ENCODE measurements around the gene MEP1B.
"Not testable (repeated sequence)": the region's sequence is repeated elsewhere in the genome, so short reads cannot be mapped to it uniquely, and the experiment has no call there.

The MEP1B gene

GRCh38 chr18:32209685-32210445 lies 20.0 kb downstream of the MEP1B start:
- no peak for DNase-seq (ENCODE audit: low read depth)

DNA sequence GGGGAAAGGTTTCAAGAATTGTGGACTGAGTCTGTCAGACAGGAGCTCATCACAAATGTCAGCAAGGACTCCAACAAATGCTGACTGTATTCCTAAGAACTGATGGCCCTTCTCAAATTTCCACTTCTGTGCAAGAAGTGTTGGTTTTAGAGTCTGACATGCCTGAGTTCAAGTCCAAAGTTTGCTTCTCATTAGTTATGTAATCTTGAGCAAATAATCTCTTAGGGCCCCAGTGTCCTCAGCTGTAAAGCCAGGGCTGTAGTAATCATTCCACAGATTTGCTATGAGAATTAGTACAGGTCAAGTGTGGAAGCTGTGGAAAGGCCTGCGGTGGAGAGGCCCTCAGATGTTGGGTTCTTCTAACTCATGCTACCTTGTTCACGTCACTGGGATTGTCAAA lies 23.9 kb downstream of the MEP1B start:
- no peak for DNase-seq (ENCODE audit: low read depth)

DNA sequence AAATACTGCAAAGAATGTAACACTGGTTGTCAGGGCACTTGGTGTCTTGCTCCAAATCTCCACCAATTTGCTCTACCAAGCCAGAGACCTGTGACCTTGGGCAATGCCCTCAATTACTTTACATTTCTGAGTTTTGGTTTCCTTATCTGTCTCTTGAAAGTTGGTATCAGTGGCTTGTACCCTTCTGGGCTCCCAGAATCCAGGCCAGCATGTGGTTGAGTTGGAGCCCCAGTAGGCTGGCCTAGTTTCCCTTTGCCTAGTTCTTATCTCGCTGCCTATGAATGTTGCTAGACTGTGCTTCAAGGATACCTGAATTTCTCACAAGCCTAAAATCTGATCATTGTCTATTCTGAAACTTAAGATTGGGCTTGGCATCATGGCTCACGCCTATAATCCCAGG lies 26.6 kb downstream of the MEP1B start:
- DNase-seq (ENCODE audit: low read depth), result no peak

- no peak for DNase-seq (ENCODE audit: low read depth)
Observed at GRCh38 chr18:32219431-32220018, 29.7 kb downstream of the MEP1B start.

GRCh38 chr18:32233348-32233747 lies 43.5 kb downstream of the MEP1B start:
- not testable (repeated sequence) for DNase-seq (ENCODE audit: low read depth)

DNA sequence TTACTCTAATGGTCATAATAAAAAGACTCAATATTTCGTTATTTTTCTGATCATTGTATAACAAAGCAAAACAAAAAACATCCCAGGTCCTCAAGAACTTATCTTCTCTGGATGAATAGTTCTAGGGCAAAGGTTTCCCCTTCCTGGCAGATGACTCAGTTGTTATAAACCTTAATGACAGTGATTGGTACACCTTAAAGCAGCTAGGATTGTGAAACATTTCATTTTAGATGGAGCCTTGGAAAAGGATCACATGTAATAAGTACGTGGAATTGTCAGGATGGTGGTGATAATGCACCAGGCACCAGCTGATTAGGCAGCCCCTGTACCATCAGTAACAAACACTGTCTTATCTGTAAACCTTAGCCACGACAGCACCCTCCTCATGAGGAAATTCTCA lies 47.2 kb downstream of the MEP1B start:
- DNase-seq (ENCODE audit: low read depth), result no peak

- DNase-seq (ENCODE audit: low read depth), result no peak
Observed at GRCh38 chr18:32238635-32239268, 48.9 kb downstream of the MEP1B start.

DNA sequence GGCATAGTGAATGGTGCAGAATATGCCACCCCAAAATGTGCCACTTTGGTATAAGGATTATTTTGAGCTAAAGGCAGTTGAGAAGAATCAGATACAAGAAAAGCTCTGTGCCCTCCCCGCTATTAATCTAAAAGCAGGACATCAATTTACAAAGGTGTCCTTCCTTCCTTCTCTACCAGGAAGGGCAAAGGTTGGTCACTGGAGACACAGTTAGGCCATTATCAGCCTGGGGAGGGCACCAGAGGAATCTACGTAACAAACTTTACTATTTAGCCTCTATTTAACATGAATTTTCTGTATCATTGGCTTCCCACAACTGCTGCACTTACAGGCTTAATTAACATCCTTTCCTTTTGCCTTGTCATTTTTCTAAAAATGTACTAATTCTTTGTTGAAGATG lies 52.6 kb downstream of the MEP1B start:
- DNase-seq (ENCODE audit: low read depth), result no peak

DNA sequence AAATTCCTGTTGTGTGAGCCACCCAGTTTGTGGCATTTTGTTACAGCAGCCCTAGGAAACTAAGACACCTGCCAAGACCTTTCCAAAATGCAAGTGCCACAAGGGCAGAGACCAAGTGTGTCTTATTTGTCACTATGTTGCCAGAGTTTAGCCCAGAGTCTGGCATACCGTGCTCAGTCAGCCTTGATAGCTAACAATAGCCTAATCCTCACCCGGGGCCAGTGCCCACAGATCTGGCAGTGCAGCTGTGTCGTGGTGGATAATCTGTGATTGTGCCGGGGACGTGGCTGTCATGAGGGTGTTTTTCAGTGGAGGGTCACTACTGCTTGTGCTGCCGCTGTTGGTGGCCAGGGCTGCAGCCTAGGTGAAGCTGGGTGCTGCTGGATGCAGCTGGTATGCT lies 53.5 kb downstream of the MEP1B start:
- DNase-seq (ENCODE audit: low read depth), result no peak

GRCh38 chr18:32244881-32245280 lies 55.0 kb downstream of the MEP1B start:
- no peak for DNase-seq (ENCODE audit: low read depth)

- DNase-seq (ENCODE audit: low read depth), result no peak
Observed at GRCh38 chr18:32249147-32249929, 59.5 kb downstream of the MEP1B start.

GRCh38 chr18:32251466-32251865 lies 61.6 kb downstream of the MEP1B start:
- no peak for DNase-seq (ENCODE audit: low read depth)

GRCh38 chr18:32252141-32252860 lies 62.5 kb downstream of the MEP1B start:
- DNase-seq (ENCODE audit: low read depth), result no peak

DNA sequence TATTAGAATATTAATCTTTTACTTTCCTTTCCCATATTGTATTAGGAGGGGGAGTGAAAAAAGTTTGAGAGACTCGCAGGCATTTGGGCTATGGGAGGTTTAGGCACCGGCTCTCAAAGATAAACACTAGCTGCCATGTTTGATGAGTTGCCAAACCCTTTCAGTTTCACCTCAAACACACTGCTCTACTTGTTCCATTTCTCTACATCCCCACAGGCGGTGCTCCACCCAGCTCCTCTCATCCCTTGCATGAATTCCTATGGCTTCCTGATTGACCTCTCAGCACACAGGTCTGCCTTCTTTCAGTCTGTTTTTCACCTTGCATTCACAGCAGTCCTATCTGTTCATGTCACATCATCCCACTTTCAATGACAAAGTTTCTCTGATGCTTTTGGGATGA lies 65.7 kb downstream of the MEP1B start:
- DNase-seq (ENCODE audit: low read depth), result no peak

GRCh38 chr18:32257084-32257785 lies 67.4 kb downstream of the MEP1B start:
- DNase-seq (ENCODE audit: low read depth), result no peak

GRCh38 chr18:32258148-32258547 lies 68.3 kb downstream of the MEP1B start:
- no peak for DNase-seq (ENCODE audit: low read depth)

- no peak for DNase-seq (ENCODE audit: low read depth)
Observed at GRCh38 chr18:32258558-32259204, 68.8 kb downstream of the MEP1B start.

DNA sequence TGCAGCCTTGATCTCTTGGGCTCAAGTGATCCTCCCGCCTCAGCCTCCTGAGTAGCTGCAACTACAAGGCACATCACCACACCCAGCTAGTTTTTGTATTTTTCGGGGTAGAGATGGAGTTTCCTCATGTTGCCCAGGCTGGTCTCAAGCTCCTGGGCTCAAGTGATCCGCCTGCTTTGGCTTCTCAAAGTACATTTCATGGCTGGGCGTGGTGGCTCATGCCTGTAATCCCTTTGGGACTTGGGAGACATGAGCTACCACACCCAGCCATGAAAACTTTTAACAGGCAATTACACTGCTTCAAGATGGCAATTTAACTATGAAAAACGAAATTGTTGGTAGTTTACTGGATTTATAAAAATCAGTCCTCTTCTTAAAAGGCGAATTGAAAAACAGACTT lies 69.7 kb downstream of the MEP1B start:
- DNase-seq (ENCODE audit: low read depth), result no peak

DNA sequence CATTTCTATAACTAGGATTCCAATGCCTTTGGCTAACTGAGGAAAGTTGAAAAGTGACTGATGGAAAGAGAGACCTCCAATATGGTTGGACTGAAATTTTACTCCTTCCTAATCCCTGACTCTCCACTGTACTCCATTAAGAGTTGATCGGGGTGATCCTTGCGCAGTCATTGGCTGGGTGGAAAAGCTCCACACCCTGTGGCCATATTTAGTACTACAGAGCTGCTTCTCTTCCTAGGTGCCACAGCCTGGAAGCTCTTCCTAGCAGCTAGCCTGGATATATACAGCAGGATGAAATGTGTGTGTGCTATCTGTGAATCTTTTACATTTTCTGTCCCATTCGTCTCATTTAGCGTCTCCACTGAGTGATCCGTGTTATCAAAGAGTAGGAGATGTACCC lies 71.2 kb downstream of the MEP1B start:
- no peak for DNase-seq (ENCODE audit: low read depth)

DNA sequence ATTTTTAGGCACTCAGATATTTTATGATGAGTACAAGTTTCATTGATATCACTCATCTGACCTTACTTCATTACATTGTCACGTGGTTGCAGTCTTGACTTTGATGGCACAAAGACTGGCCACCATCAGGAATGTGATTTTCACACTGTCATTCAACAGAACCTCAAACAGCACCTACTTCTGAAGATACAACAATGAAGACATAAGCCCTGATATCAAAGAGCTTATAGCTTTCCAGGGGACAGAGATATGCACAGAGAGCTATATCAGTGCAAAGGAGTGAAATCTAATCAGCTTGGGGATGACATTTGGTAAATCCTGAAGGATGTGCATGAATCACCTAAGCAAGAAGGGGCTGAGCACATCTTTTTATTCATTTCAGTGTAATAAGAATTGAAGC lies 72.3 kb downstream of the MEP1B start:
- no peak for DNase-seq (ENCODE audit: low read depth)

DNA sequence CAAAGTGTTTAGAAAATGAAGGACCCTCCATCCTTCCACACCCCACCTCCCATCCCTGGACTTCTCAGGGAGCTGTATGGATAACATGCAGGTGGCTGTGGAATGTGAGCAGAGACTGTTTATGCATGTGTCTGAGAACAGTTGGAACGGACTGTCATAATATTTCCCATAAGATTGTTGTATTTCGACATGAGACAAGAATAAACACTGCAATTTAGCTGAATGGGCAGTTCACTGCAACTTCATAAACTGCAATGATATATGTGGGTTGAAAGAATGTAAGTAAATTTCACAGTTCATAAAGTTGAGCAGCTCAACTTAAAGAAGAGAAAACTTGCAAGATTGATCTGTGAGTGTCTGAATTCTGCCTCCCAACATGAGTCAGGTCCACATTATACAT lies 74.6 kb downstream of the MEP1B start:
- no peak for DNase-seq (ENCODE audit: low read depth)

Data from activated T-helper 9 cell treated with anti-CD3 and anti-CD28 coated beads, Interleukin-2, amount 50 U/mL, for 16 hours (primary cell).